Measurements from ENCODE around the gene GRID2IP.
A peak's percentile ranks its signal among the peaks of the same experiment; 100 is the strongest.
"Not testable (repeated sequence)": the region's sequence is repeated elsewhere in the genome, so short reads cannot be mapped to it uniquely, and the experiment has no call there.

The GRID2IP gene

DNA sequence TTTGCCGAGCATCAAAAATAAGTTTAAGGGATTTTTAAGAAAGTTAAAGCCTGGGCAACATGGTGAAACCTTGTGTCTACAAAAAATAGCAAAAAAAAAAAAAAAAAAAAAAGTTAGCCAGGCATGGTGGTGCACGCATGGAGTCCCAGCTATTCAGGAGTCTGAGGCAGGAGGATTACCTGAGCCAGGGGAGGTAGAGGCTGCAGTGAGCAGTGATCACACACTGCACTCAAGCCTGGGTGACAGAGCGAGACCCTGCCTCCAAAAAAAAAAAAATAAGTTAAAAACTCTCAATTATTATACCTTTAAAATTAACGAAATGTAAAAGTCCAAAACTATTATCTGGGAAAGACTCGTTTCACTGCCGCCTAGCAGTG is 68.5 kb downstream of the GRID2IP start:
- no peak for DNase-seq

DNA sequence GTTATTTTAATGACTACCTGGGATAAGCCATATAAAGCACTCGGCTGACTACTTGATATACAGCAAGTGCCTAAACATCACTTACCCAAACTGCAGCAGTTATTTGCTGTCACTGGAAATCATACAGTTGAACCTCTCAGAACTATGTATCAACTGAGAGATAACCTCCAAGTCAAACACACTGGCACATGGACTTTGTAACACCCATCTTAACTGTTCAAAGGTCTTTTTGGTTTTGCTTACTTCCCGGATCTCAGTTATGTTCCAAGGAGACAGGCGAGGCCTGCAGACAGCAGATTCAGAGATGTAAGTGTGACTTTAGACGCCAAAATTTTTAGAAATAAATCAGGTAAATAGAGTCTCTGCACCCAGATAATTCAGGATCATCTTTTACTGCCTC is 69.0 kb downstream of the GRID2IP start:
- DNase-seq = no peak

DNA sequence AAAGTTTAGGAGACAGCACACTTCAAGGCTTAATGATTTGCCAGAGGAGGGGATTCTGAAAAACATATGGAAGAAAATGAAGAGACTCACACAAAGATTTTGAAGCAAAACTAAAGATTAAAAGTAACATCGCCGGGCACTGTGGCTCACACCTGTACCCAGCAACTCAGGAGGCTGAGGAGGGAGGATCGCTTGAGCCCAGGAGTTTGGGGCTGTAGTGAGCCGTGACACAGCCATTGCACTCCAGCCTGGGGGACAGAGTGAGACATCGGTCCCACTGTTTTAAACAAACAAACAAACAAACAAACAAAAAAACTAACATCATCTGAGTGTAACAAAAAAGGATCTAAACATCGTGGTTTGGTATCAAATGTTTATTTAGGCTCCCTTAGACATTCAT is 69.8 kb downstream of the GRID2IP start:
- DNase-seq = no peak

DNA sequence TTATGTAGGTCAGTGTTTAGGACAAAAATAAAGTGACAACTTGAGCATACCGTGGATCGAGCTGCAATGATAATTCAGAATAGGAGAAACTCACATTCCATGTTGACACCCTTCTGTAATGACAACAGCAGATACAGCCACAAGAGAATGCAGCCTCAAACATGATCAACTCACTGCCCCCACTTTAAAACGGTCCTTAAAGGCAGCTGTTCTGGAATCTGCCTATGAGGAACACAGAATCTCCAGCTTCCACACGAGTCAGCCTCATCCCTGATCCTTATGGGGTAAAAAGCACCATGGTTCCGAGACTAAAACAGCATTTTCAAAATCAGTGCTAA is 71.0 kb downstream of the GRID2IP start:
- no peak for DNase-seq

DNA sequence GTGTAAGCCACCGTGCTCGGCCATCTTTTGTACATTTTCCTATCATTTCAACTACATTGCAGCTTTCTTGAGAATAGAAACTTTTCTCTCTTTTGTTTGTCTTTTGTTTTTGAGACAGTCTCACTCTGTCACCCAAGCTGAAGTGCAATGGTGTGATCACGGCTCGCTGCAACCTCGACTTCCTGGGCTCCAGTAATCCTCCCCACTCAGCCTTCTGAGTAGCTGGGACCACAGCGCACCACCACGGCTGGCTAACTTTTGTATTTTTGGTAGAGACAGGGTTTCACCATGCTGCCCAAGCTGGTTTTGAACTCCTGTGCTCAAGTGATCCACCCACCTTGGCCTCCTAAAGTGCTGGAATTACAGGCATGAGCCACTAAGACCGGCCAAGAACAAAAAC is 72.2 kb downstream of the GRID2IP start:
- DNase-seq = no peak

DNA sequence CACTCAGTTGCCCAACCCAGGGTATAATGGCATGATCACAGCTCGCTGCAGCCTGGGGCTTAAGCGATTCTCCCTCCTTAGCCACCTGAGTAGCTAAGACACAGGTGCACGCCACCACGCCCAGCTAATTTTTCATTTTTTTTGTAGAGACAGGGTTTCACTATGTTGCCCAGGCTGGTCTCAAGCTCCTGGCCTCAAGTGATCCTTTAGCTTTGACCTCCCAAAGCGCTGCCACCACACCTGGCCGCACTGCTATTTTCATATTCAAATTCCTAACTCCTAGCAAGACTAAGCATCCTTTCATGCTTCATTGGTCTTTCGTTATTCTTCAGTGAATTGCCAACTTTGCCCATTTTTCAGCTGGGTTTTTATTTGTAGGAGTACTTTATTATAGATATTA is 73.1 kb downstream of the GRID2IP start:
- no peak for DNase-seq

DNA sequence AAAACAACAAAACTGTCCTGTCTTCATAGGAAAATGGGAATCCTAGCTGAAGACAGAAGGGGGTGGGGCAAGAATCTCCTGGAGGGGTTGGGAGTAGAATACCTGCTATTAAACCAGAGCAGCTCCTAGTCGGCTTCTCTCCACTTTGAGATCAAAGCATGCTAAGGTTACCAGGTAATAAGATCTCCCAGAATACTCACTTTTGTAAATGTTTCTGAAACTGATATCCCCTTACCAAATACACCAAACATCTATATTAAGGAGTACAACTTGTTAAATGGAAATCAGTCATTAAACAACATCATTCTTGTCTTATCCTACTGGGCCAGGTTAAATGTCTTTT is 74.0 kb downstream of the GRID2IP start:
- no peak for DNase-seq

DNA sequence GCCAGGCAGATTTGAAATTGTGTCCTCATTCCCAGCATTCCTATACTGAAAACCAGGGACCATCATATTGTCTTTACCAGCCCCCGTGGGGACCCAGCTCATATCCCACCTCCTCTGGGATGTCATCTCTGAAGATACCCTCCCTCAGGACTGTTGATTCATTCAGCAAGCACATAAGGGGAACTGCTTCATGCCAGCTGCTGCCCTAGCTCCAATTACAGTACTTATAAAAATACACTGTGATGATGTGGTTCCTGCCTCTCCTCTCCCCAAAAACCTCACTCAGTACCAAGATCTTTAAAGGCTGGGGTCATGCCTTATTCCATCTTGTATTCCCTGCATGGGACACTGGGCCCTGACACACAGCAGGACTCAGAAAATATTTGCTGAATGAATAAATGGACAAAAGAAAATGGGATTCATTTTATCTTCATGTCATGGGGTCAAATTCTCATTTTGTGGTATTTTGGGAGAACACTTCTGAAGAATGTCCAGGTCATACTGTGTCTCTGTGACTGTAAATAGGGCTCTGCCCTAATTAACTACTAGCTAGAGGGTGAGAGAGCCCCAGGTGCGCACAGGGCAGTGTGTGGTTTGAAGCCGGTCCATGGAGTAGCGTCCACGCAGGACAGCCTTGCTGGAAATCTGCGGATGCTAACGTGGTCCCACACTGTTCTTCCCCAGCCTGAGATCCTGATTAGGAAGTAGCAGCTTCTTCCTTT is 74.5 kb downstream of the GRID2IP start:
- no peak for DNase-seq

DNA sequence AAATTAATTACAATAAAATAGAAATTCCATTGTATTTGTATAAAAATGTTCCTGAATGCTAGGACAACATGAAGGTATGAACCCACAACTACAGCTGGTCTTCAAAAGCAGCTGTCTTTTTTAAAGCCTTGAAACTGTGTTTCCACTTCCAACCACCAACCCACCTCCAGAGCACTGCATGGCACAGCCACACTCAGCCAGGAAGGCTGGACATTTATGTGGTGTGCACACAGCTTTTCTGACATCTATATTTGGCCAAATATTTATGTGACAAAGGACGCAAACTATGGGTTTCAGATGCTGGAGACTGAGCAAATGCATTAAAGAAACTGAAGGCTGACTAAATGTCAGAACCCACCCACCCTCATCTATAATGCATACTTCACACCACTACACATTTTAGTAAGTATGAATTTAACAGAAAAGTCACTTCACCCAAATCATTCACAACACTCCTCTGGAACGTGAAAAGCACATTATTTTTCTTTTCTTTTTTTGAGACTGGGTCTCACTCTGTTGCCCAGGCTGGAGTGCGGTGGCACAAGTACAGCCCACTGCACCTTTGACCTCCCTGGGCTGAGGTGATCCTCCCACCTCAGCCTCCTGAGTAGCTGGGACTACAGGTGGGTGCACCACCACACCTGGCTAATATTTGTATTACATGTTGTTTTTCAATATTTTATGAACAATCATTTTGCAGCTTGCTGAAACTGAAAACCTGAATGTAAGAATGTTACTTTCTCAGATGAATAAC is 75.7 kb downstream of the GRID2IP start:
- no peak for DNase-seq

DNA sequence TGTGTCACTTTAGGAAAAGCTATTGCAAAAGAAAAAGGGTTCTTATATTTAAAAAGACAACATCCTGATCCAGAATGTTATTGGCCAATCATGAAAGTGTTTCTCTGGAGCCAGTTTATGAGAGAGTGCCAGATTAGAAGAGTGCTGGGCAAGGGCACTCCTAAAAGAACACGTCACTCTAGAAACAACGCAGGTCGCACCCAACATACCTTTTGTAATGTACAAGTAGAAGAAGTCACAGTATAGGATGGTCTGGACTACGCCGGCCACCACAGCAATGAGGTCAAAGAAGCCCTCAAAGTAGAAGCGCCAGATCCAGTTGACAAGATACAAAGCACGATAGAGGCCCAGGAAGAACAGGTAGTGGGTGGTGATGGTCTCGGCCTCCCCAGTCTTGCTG is 85.4 kb downstream of the GRID2IP start:
- no peak for DNase-seq

DNA sequence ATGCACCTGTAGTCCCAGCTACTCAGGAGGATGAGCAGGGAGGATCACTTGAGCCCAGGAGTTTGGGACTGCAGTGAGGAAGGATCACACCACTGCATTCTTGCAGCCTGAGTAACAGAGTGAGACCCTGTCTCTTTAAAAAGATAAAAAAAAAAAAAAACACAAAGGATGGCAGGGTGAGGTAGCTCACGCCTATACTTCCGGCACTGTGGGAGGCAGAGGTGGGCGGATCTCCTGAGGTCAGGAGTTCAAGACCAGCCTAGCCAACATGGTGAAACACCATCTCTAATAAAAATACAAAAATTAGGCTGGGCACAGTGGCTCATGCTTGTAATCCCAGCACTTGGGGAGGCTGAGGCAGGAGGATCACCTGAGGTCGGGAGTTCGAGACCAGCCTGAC is 87.7 kb downstream of the GRID2IP start:
- DNase-seq = not testable (repeated sequence)

DNA sequence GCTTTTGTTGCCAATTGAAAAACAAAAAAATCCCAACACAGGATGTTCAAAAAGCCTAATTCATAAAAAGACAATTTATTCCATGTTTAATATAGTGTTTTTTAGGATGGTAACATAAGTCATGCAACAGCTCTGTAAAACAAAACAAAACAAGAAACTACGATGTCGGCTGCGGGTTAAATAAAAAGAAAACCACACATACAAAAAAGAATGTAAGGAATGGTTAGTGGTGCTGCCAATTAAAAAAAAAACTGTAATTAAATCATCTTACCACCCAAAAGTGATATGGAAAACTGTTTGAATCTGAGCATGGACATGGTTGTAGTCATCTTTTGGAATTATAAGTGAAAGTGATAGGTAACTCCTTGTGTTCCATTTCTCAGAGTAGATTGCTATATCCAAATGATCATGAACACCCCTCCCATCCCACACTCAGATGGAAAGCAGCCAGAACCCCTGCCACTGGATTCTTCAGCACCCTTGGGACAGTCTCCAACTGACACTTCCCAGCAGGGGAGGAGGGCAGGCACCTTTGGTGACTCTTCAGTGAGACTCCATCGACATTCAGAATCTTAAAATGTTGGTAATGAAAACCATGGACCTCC is 89.2 kb downstream of the GRID2IP start:
- DNase-seq = no peak

DNA sequence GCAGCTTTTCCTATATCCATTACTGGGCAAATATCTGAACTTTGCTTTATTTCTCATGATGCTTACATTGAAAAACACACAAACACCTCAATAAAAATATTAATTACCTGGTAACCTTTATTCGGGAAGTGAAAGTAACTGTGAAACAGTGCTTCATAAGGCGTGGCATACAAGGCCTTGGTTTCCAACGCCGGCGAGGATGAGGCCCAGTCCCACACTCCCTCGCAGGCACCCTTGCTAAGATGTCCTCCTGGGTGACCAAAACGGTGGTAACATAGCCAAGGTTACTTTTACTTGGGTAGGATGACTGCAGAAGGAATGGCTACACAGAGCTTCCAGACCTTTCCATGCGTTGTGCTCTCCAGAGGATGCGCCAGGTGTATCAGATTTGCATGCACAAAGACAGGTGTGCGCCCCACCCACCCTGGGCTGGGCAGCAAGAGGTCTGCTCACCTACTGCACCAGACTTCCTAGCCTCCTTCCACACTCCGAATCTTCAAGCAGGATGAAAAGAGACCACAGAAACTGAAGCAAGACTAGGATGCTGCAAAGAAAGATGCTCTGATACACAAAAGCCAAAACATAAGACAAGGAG is 90.2 kb downstream of the GRID2IP start:
- DNase-seq = no peak

DNA sequence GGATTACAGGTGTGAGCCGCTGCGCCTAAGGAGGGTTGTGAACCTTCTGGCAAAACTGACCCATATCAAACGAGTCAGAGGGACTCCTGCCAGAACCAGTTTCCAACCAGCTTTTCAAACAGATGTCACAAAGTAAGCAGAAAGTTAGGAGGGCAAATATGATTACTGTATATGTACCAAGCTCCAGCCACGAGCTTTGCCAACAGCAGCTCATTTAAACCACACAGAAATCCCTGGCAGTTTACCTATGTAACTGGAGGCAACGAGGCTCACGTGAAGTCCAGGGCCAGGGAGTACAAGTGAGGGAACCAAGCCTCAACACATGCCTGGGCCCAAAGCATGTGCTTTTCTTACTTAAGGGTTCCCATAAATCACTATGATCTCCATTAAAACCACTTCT is 91.0 kb downstream of the GRID2IP start:
- no peak for DNase-seq

DNA sequence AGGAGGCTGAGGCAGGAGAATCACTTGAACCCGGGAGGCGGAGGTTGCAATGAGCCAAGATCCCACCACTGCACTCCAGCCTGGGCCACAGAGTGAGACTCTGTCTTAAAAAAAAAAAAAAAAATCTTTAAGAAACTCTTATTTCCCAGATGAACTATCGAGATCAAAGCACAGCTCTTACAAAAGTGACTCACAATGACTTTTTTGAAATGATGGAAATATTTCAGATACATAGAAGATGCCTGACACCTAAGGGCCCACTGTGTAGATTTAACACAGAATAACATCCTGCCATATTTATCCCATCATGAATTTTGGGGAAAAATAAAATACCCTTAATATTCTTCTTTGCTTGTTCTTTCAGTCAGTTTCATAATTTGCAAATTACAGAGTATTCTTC is 92.6 kb downstream of the GRID2IP start:
- not testable (repeated sequence) for DNase-seq

DNA sequence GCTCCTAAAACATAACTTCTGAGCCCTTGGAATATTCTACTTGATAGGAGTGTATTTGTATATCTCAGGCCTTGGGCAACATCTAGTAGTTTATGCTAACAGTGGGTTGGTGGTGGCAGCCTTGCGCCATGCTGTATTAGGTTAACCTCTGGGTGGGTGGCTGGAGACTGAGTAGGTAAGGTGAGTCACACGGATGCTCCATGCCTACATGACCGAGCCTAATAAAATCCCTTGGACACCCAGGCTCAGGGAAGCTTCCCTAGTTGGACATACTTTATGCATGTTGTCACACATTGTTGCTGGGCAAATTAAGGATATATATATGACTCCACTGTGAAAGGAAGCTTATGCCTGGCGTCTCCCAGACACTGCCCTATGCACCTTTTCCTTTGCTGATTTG is 97.5 kb downstream of the GRID2IP start:
- no peak for DNase-seq

DNA sequence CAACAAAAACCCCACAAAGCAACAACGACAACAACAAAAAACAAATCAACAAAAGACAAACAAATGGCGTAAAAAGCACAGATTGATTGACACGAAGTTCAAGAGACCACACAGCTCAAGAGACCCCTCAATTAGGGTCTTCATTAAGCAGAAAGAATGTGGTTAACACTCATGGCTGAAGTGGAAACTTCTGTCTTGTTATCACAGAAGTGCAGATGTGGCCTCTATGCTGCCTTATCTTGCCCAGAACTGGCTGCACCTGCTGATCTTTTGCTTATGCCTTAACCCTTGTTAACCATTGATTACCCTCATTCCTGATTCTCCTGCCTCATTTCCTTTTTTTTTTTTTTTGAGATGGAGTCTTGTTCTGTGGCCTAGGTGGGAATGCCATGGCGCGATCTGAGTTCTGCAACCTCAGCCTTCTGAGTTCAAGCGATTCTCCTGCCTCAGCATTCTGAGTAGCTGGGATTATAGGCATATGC is 100.0 kb downstream of the GRID2IP start:
- no peak for DNase-seq

DNA sequence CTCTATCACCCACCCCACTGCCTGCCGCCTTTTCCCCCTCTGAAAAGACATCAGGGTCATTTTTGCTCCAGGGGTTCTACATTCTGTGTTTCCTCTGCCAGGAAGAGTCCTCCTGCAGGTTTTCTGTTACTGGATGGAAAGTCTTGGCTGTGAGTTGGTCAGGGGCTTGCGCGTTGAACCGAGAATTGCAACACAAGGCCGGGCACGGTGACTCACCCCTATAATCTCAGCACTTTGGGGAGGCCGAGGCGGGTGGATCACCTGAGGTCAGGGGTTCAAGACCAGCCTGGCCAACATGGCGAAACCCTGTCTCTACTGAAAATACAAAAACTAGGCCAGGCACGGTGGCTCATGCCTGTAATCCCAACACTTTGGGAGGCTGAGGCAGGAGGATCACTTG is 100.7 kb downstream of the GRID2IP start:
- DNase-seq = not testable (repeated sequence)

DNA sequence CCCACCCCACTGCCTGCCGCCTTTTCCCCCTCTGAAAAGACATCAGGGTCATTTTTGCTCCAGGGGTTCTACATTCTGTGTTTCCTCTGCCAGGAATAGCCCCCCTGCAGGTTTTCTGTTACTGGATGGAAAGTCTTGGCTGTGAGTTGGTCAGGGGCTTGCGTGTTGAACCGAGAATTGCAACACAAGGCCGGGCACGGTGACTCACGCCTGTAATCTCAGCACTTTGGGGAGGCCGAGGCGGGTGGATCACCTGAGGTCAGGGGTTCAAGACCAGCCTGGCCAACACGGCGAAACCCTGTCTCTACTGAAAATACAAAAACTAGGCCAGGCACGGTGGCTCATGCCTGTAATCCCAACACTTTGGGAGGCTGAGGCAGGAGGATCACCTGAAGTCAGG is 101.4 kb downstream of the GRID2IP start:
- not testable (repeated sequence) for DNase-seq

DNA sequence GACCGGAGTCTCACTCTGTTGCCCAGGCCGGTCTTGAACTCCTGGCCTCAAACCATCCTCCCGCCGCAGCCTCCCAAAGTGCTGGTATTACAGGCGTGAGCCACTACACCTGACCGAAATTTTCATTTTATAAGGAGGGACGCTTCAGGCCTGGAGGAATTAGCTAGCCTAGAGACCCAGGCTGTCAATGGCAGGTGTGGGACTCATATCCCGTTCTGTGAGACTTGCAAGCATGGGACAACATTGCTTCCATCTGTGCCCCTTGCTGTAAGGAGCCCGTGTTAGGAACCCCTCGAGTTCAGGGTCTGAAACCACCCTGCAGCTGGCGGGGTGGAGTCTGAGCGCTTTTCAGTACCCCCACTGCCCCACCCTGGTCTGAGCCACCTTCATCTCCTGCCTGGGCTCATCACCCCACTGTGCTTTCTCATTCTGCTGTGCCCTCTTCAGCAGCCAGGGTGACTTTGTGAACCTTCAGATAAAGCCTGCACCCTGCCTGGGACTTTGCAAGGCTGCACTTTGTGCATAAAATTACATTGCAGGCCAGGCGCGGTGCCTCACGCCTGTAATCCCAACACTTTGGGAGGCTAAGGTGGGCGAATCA is 102.2 kb downstream of the GRID2IP start:
- no peak for DNase-seq

DNA sequence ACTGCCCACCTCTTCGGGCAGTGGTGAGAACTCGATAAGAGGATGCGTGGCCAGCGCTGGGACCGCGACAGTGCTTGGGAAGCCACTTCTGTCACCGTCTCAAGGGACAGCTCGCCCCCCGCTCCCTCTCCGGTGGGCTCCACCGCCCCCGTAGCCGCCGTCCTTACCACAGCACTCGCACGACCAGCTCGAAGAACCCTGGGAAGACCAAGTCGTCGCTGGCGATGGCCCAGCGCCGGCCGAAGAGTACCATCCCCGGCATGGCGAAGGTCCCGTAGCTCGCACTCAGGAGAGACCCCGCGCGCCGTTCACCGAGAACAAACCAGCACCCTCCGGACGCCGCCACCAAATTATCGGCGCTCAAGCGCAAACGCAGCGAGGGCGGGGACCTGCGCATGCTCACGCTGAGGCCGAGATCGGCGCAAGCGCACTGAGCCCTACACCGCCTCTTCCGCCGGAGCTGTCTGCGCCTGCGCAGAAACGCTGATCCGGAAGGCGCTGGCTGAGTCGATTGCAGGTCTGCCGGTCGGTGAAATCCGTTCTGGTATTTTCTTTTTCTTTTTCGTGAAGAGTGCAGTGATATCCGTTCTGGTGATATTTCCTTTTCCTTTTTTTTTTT is 103.6 kb downstream of the GRID2IP start, which contains the start of gene DAGLB:
DAGLB (minus strand) TSS at position 374 of the 619 bp plus-strand sequence; CDS start at position 262, 112 bp downstream.
- peak; percentile 97 for DNase-seq
